HepG2 (cell line): ENCODE measurements around the gene VEZT. TPM values are rescaled to one million over a fixed set of nuclear protein-coding genes. Genes with fewer than 3 reads are reported as not detected.

Source experiments
- ARID2 ChIP-seq: sonication (generic); formaldehyde crosslinking; IDR thresholded peaks from 2 replicates; pipeline ENCODE4 v1.8.1; 2022; ENCODE audit warnings: mild to moderate bottlenecking, missing genetic modification reagents, borderline replicate concordance
- FOXP4 ChIP-seq: sonication (generic); formaldehyde crosslinking; IDR thresholded peaks from 2 replicates; pipeline ENCODE4 v1.4.0; 2020; ENCODE audit warnings: missing genetic modification reagents
- HMG20A ChIP-seq: IDR thresholded peaks from 2 replicates; pipeline ENCODE4 v1.6.1; 2016; ENCODE audit warnings: borderline replicate concordance
- HNF4A ChIP-seq: sonication (generic); formaldehyde crosslinking; IDR thresholded peaks from 2 replicates; pipeline ENCODE4 v1.4.0; 2020; ENCODE audit warnings: missing genetic modification reagents
- KDM4B ChIP-seq: sonication (generic); formaldehyde crosslinking; IDR thresholded peaks from 2 replicates; pipeline ENCODE4 v1.4.0; 2020; ENCODE audit warnings: missing genetic modification reagents
- PHB2 ChIP-seq: fragments of 450-650 bp; IDR thresholded peaks from 2 replicates; pipeline ENCODE4 v1.6.1; 2018; ENCODE audit not compliant: partially characterized antibody
- REPIN1 ChIP-seq: sonication (generic); formaldehyde crosslinking; IDR thresholded peaks from 2 replicates; pipeline ENCODE4 v1.8.0; 2022; ENCODE audit warnings: missing genetic modification reagents, low read depth, mild to moderate bottlenecking, borderline replicate concordance
- XBP1 ChIP-seq: sonication (generic); formaldehyde crosslinking; IDR thresholded peaks from 2 replicates; pipeline ENCODE4 v1.5.0; 2020; ENCODE audit warnings: missing genetic modification reagents
- ZEB1 ChIP-seq: IDR thresholded peaks from 2 replicates; pipeline ENCODE4 v1.6.1; 2012; ENCODE audit warnings: mild to moderate bottlenecking, low read depth, inconsistent platforms; ENCODE audit not compliant: insufficient replicate concordance
- polyA plus RNA-seq, 8 experiments: library from polyadenylated mRNA; depleted of rRNA in 3 of 8; stranded (reverse) in 7 of 8; unstranded in 1 of 8; fragments of >200 nt; fragmentation: Illumina TruSeq in 4 of 8; extraction: Trizol in 4 of 8; gene quantifications; 2 replicates each; pipeline versions ENCODE4 v1.2.1 to v1.2.3, GENCODE V29; 2011 to 2016; ENCODE audit warnings: low read depth in 4 of 8, missing spikeins in 1 of 8, mixed read lengths in 1 of 8; ENCODE audit not compliant: insufficient read depth in 1 of 8
- total RNA-seq, 5 experiments: library from RNA; depleted of rRNA; stranded (reverse); fragments of >200 nt; fragmentation: Illumina TruSeq; extraction: Trizol; gene quantifications; 2 replicates each; pipeline ENCODE4 v1.2.3, GENCODE V29; 2016; ENCODE audit warnings: low read depth in 1 of 5
- TF ChIP-seq, protein P1 (sequence below): sonication (generic); formaldehyde crosslinking; IDR thresholded peaks from 2 replicates; pipeline ENCODE4 v1.8.1; 2023; ENCODE audit warnings: mild to moderate bottlenecking, moderate library complexity, missing genetic modification reagents
- TF ChIP-seq, protein P2 (sequence below): IDR thresholded peaks from 2 replicates; pipeline ENCODE4 v1.6.1; 2016; ENCODE audit warnings: low read depth, missing genetic modification reagents, missing compliant biosample characterization
- TF ChIP-seq, protein P3 (sequence below): IDR thresholded peaks from 2 replicates; pipeline ENCODE4 v1.6.1; 2012; ENCODE audit warnings: low read depth, low read length, improper control_type of control experiment
- TF ChIP-seq, protein P4 (sequence below): sonication (generic); formaldehyde crosslinking; IDR thresholded peaks from 2 replicates; pipeline ENCODE4 v1.4.0; 2020; ENCODE audit warnings: low read depth, mild to moderate bottlenecking, missing genetic modification reagents
- TF ChIP-seq, protein P5 (sequence below): IDR thresholded peaks from 2 replicates; pipeline ENCODE4 v1.6.1; 2016; ENCODE audit warnings: mild to moderate bottlenecking

VEZT gene
- total and polyA plus RNA-seq, 2 of the 13 experiments (the other 11 are each of a cell fraction or from before 2014, with no cell fraction given), result 35.5 to 51.6 TPM

DNA sequence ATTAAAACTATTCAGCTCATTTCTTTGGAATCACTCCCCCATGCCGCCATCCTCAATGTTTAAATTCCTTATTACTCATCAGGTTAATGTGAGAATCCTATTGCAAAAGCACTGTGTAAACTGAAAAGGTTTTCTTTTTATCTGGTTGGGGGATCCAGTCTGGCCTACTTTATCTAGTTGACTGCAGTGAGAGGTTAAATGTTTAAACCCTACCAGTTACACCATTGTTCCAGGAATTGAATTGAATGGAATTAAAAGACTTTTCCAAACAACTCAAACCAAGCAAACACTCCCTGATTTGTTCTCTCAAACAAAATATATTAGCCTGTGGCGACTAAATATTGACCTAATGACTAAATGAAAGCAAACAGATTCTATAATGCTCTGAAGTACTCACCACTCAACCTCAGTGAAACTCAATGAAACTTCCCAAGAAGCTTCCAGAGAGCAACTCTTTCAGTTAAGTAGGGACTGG lies 100.5 kb downstream of the VEZT start (continued):
- TF ChIP-seq FOXP4 (CRISPR knock-in tag) (peak; percentile 89), PHB2 (no peak), XBP1 (no peak), ZEB1 (no peak), HMG20A (CRISPR knock-in tag) (peak; percentile 98), HNF4A (CRISPR knock-in tag) (peak; percentile 43; the same call in 1 of the 2 replicates), KDM4B (CRISPR knock-in tag) (peak; percentile 36; the same call in 1 of the 2 replicates), ARID2 (CRISPR knock-in tag) (no peak), REPIN1 (CRISPR knock-in tag) (no peak)
- TF ChIP-seq, protein P1, sequence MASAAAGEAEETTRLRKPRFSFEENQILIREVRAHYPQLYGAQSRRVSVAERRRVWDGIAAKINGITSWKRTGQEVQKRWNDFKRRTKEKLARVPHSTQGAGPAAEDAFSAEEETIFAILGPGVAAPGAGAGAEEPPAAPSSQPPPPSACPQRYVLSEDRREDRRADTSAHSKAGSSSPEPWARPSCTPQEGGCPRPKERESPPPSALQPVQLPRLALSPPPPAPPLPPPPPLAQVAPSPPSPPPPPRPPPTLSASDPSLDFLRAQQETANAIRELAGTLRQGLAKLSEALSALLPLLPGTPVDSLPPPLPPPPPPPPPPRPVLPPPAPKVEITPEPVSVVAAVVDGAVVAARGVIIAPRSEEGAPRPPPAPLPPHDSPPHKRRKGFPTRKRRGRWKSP (CRISPR knock-in tag), result peak; percentile 74; the same call in 1 of the 2 replicates
- TF ChIP-seq, protein P2, sequence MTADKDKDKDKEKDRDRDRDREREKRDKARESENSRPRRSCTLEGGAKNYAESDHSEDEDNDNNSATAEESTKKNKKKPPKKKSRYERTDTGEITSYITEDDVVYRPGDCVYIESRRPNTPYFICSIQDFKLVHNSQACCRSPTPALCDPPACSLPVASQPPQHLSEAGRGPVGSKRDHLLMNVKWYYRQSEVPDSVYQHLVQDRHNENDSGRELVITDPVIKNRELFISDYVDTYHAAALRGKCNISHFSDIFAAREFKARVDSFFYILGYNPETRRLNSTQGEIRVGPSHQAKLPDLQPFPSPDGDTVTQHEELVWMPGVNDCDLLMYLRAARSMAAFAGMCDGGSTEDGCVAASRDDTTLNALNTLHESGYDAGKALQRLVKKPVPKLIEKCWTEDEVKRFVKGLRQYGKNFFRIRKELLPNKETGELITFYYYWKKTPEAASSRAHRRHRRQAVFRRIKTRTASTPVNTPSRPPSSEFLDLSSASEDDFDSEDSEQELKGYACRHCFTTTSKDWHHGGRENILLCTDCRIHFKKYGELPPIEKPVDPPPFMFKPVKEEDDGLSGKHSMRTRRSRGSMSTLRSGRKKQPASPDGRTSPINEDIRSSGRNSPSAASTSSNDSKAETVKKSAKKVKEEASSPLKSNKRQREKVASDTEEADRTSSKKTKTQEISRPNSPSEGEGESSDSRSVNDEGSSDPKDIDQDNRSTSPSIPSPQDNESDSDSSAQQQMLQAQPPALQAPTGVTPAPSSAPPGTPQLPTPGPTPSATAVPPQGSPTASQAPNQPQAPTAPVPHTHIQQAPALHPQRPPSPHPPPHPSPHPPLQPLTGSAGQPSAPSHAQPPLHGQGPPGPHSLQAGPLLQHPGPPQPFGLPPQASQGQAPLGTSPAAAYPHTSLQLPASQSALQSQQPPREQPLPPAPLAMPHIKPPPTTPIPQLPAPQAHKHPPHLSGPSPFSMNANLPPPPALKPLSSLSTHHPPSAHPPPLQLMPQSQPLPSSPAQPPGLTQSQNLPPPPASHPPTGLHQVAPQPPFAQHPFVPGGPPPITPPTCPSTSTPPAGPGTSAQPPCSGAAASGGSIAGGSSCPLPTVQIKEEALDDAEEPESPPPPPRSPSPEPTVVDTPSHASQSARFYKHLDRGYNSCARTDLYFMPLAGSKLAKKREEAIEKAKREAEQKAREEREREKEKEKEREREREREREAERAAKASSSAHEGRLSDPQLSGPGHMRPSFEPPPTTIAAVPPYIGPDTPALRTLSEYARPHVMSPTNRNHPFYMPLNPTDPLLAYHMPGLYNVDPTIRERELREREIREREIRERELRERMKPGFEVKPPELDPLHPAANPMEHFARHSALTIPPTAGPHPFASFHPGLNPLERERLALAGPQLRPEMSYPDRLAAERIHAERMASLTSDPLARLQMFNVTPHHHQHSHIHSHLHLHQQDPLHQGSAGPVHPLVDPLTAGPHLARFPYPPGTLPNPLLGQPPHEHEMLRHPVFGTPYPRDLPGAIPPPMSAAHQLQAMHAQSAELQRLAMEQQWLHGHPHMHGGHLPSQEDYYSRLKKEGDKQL (CRISPR knock-in tag), result peak; percentile 97
- TF ChIP-seq, protein P3, sequence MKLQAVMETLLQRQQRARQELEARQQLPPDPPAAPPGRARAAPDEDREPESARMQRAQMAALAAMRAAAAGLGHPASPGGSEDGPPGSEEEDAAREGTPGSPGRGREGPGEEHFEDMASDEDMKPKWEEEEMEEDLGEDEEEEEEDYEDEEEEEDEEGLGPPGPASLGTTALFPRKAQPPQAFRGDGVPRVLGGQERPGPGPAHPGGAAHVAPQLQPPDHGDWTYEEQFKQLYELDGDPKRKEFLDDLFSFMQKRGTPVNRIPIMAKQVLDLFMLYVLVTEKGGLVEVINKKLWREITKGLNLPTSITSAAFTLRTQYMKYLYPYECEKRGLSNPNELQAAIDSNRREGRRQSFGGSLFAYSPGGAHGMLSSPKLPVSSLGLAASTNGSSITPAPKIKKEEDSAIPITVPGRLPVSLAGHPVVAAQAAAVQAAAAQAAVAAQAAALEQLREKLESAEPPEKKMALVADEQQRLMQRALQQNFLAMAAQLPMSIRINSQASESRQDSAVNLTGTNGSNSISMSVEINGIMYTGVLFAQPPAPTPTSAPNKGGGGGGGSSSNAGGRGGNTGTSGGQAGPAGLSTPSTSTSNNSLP, result peak; percentile 96
- TF ChIP-seq, protein P4, sequence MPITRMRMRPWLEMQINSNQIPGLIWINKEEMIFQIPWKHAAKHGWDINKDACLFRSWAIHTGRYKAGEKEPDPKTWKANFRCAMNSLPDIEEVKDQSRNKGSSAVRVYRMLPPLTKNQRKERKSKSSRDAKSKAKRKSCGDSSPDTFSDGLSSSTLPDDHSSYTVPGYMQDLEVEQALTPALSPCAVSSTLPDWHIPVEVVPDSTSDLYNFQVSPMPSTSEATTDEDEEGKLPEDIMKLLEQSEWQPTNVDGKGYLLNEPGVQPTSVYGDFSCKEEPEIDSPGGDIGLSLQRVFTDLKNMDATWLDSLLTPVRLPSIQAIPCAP (CRISPR knock-in tag), result no peak
- TF ChIP-seq, protein P5, sequence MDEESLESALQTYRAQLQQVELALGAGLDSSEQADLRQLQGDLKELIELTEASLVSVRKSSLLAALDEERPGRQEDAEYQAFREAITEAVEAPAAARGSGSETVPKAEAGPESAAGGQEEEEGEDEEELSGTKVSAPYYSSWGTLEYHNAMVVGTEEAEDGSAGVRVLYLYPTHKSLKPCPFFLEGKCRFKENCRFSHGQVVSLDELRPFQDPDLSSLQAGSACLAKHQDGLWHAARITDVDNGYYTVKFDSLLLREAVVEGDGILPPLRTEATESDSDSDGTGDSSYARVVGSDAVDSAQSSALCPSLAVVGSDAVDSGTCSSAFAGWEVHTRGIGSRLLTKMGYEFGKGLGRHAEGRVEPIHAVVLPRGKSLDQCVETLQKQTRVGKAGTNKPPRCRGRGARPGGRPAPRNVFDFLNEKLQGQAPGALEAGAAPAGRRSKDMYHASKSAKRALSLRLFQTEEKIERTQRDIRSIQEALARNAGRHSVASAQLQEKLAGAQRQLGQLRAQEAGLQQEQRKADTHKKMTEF (CRISPR knock-in tag), result peak; percentile 96
